GM21423 (cell line): ENCODE measurements around the gene DIAPH2.

Experiments
- ATAC-seq: cut with Tn5 transposase; IDR thresholded peaks from one replicate; pipeline ENCODE4 v1.9.1; 2021; ENCODE audit warnings: mild to moderate bottlenecking, moderate library complexity; ENCODE audit not compliant: unreplicated experiment

DIAPH2 gene

DNA sequence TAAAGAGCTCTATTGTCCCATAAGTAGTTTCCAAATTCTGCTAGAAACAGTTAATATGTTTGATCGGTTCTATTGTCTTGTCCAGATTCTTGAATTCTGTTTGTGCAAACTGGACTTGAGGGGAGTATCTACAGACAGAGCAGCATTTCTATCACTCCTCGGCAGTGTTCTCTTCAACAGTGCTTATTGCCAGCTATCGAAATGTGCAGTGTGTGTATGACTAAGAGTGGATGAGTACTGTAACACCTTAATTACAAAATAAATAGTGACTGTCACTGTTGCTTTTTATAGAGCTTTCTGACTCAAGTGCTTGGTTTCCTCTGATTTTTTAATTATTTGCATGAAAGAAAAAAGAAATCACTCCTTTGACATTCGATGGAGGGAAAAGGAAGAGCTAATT, 473.6 kb downstream of the DIAPH2 start:
- no peak for ATAC-seq

DNA sequence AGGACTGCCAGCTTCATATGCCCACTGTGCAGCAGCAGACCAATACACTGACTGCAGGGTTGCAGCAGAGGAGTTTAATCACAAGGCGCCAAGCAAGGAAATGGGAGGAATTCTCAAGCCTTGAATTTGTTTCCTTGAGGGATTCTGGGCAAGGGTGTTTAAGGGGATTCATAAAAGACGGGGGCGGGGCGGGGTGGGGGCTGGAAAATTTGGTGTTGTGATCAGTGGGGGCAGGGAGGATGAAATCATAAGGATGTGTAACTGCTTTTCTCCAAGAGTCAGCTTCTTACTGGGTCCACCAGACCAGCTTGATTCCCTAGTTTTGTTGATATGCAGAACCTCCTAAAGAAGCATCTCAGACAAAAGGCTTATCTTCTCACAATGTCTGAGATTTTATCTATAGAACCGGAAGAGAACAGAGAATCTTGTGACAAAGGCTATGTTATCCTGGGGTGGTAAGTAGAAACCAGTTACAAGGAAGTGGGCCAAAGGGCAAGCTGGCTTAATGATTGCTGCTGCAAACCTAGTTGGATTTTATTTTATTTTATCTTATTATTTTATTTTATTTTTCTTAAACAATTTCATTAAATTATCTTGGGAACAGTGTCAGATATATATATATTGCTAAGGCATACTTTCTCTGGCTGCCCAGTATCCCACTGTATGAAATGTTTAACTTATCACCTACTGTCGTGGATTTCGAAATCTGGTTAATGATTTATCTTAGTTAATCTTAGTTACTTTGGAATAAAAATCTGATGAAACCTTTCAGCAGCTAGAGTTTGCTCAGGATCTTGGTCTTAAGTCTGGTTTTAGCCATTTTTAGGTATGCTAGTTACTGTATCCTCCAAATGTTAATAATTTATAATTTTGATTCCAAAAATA, 475.5 kb downstream of the DIAPH2 start:
- ATAC-seq: no peak

DNA sequence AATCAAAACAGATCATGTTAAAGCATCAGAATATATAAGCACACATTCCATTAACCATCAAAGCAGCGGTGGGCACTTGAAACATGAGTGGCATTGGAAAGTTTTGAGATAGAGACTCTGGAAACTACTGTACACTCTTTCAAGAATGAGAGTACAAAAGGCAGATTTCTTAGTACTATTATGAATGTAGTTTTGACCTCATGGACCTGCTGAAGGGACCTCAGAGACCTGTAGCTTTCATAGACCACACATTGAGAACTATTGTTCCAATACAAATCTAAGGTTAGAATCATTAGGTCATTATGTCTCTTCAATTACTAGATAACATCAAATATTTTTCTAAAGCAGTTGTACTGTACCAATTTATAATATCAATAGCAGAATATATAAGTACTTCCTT, 482.7 kb downstream of the DIAPH2 start:
- ATAC-seq: no peak

DNA sequence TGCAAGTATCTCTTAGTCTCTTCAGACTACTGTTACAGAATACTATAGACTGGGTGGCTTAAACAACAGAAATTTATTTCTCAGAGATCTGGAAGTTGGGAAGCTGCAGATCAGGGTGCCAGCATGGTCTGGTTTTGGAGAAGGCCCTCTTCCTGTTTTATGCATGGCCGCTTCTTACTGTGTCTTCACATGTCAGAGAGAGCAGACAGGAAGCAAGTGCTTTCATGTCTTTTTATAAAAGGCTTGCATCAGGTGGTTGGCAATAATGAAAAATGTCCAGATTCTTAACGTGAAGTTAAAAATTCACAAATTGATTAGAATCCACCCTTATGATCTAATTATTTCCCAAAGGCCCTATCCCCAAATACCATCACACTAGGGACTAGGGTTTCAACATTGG, 484.0 kb downstream of the DIAPH2 start:
- ATAC-seq: peak; percentile 73

DNA sequence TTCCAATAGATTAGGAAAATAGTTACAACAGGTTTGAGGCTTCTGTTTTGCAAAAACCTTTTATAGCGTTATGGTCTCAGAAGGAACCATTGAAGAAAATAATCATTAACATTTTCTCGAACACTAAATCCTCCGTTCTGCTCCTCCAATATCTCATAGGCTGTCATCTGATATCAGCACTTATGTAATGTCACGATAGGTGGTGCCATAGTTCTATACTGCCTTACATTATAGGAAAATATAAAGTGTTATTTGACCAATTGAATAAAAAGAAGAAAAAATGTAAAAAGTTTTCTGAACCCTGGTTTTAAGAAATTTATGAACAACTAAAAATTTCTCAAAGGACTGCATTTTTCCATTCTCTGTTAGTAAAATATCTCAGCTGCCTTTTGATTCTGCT, 490.5 kb downstream of the DIAPH2 start:
- ATAC-seq: no peak

DNA sequence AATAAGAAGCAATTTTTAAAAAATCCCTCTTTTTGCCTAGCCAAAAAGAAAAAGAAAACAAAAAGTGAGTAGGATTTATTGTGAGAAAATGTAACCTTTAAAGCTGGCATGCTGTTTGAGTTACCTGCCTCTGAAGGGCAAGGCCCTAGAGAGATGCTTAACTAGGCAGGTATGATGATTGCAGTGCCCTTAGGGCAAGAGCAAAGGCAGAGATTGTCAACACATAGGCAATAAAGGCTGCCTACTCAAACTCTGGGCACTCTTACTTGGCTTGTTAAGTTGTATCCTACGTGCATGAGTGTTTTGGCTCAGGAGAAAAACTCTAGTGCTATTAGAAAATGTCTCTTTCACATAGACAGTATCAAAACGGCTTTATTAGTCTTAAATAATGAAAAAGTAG, 505.0 kb downstream of the DIAPH2 start:
- ATAC-seq: no peak

DNA sequence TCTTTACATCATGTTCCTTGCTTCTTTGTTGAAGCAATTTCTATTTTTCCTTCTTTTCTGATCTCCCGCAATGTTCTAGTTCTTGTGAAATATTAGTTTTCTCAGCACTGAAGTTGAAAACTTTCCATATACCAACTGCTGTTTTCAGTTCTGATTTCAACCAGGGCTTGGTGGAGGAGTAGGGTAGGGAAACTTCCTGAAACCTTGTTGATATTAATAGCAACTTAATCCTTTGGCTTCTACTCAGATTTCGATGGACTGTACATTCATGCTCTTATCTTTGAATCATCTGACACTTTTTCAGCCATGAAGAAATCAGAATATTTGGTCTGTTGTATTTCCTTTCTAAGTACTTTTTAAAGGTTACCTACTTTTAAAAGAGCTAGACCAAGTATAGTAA, 514.9 kb downstream of the DIAPH2 start:
- ATAC-seq: no peak

DNA sequence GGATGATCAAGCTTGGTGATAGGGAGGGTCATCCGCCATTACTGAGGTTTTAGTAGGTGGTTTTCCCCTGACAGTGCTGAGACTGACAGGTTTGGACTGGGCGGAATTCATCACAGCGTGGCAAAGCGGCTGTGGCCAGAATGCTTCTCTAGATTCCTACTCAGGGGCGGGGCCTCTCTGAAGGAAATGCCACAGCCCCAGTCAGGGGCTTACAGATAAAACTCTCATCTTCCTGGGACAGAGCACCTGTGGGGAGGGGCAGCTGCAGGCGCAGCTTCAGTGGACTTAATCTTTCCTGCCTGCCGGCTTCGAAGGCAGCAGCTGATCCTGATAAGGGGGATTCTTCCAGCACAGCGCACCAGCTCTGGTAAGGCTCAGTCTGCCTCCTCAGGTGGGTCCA, 515.8 kb downstream of the DIAPH2 start:
- no peak for ATAC-seq

DNA sequence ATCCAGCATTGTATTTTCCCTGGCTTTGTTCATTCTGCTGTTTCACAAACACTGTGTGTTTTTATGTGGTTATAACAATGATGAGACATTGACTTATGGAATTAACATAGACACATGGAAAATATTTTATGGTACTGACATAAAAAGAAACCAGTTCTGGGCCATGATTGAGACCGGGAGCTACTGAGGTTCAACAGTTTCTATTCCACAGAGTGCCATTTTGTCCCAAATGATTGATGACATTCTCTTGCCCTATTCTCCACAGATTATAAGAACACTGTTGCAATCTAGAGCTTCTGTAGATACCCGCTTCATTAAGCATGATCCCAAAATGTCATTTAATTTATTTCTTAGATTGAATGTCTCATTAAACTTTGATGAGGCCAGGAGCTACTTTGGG, 525.9 kb downstream of the DIAPH2 start:
- ATAC-seq: no peak

DNA sequence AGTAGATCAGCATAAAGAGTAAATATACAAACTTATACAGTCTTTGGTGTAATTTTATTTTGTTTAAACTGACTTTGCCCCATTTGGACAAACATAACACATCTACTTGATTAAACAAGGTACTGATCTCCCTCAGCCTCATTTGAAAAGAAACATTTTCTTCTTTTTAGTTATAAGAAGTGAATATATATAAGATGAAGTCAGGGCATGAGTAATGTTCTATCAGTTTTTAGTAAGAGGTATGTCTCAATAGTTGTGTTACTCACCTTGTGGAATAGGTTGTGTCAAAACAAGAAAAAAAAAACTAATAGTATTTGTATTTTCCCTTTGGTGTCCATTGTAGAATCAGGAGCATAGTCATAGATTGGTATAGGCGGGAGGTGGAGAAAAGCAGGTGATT, 526.4 kb downstream of the DIAPH2 start:
- ATAC-seq: no peak

DNA sequence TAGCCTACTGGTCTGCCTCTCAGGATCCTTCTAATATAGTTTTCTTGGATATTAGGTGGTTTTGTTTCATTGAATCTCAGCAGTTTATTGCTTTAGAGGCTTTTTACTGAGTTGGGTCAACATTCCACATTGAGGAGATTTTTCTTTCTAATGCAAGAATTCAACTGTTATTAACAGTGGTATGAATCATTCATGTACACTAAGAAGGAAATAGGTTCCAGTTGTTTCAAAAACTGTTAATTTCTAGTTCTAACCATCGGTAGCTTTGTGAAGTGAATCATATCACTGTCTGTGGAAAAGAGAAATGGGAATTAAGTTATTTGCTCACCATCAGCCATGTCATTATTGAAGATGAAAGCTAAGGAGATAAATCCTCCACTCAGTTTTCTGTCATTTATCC, 530.5 kb downstream of the DIAPH2 start:
- no peak for ATAC-seq

DNA sequence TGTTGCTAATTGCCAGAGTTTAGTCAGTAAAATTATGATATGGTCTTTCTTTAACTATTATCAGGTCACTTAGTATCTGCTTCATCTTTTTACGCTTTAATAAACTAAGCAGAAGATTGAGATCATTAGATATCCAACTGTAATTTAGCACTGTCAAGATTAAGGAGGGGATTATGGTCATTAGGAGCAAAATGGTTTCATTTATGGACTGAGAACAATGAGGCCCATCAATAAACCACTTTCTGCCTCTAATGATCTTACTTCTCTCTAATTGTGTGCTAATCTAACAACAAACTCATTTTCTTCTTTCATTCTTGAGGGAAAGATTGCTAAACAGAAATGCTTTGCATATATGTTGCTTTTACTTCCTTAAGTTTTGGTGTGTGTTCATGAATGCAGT, 539.5 kb downstream of the DIAPH2 start:
- no peak for ATAC-seq

DNA sequence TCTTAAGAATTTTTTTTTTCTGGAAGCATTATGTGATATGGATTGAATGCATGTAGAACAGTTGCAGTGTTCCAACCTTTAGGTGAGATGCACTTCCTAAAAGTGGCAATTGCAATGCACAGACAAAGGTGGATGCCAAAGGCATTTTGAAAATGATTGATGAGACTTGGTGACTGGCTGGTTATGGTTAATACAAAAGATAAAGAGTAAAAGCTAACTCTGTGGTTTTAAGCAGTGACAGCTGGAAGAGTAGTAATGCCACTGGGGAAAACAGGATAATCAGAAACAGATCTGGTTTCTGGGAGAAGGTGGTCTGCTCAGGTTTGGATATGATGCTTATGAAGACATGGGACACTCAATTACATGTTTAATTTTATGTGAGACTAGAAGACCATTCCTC, 544.7 kb downstream of the DIAPH2 start:
- ATAC-seq: no peak

DNA sequence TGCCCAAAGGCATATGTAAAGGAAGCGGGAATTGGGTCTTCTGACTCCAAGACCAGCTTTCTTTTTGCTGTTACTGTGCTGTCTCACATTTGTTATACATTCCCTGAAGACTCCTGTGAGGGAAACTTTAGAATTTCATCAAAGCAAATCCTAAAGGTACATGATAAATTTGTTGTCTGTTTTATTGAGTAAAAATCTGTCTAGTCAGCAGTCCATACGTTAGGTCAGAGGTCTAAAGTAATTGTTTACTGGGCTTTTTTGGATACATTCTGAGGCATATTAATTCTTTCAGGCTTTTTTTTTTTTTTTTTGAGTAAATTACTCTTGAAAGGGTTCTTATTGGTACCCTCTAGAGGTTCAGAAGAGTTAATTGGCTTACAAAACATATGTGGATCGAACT, 546.3 kb downstream of the DIAPH2 start:
- no peak for ATAC-seq

DNA sequence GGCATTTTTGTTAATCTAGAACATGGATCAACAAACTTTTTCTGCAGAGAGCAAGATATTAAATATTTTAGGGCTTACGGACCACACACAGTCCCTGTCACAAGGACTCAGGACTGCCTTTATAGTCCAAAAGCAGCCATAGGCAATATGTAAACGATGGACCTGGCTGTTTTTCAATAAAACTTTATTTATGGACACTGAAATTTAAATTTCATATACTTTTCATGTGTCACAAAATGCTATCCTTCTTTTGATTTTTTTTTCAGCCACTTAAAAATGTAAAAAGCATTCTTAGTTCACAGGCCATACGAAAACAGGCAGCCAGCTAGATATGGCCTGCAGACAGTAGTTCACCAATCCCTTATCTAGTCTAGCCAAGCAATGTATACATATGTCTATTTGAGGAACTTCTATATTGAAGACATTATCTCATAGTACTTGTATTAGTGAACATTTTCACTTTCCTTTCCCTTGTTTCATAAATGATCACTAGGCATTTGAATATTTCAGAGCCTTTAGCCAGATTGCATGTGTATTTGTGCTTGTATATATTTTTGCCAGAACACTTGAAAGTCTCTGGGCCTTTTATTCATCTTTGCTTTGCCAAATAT, 549.9 kb downstream of the DIAPH2 start:
- peak; percentile 100 for ATAC-seq

DNA sequence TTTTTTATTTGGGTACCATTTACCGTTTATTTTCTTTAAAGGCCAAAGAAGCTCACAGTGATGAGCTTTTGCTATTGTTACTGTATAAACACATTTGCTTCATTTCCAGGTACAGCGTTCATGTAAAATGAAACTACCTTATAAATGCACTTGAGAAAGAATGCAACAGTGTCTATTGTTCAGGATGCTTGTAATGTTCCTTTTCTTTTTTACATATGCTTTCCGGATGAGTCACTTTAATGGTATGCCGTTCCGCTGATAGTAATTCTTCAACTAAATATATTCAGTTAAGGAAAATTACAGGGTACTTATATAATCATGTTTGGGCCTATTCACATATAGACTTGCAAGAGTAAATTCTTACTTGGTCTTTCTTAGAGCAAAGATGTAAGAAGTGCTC, 554.0 kb downstream of the DIAPH2 start:
- ATAC-seq: no peak

DNA sequence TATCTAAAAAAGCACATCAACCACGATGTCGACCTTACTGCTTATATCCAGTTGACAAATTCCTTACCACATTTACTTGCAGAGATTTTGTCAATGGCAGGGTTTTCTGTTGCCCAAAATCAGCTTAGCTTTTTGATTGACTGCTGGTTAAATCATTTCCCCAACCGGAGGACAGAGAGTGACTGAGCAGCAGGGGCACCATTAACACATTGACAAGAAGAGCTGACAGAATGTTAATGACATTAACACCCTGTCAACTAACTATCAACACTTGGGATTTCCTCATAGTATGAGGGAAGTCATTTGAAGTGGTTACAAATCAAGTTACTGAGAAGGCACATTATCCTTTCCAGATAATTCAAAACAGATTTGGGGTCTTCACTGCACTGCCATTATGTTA, 567.5 kb downstream of the DIAPH2 start:
- ATAC-seq: no peak

DNA sequence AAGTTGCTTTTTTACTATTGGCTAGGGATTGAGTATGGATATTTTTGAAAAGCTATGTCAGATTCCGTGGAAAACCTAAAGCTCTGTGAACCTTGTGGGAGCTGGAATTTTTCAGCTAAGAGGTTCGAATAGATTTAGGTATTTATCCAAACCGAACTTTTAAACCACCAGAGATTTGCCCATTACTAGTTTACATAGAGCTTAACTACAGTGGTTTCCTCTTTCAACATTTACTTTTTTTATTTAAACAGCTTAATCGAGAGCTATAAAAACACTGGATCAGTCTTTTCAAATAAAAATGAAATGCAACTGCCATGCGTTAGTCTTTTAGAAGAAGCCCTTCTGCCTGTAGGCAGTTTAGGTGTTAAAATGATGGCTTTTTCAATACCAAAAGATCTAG, 576.0 kb downstream of the DIAPH2 start:
- ATAC-seq: no peak

DNA sequence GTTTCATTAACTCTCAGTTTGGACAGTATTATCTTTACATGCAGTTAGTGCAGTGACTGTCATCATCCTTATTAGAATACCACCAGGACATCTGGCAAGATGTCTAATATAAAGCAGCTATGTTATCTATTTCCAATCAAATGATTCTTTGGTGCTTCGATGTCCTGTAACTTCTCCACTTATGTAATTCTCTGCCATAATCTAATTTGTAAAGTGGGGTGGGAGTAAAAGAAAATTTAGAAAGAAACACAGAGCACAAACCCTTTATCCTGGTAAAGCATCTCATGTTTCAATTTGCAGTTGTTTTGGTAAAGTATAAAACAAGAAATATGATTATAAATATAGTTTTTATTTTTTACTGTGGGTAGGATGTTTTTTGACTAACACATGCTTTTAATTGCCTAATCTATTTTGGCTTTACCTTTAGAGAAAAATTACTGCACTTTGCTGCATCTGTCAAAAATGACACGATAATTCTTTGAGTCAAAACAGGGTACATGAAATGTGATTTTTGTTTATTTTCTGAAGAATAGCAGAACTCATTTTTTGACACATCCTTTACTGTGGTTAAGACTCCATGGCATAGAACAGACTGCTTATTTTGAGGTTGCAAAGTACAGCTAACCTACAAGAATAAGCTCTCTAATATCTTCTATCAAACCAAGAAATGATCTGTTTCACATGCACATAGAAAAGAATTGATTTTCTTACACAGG, 581.9 kb downstream of the DIAPH2 start:
- no peak for ATAC-seq

DNA sequence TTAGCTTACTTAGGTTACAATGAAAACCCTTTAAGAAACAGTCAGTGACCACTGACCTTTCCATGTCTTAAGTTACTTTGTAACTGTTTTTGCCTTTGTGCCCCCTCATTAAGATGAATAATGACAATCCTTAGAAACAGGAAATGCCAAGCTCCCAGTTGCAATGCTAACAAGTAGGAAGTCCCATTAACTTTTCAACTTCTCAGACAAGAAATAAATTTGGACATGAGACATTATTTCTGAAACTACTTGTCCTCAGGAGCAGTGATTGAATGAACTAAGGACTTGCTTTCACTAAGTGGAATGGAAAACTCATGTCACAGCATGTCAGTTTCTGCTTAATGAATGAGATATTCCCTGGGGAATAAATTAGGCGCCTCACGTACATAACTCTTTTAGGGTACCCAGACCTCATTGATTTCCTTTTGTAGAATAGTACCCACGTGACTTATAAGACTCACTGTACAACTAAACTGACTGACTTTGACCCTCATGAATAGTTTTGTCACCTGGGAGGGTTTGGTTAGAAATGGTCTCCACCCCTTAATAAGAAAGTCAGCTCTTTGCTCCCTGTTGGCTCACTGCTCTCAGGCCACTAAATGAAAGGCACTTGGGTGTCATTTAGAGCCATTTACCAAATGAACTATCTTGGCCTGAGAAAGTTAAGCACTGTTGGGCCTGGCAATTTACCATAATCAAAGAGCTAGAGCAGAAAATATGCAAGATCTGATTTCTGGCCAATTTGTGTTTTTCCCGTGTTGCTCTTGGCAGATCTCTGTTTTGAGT, 582.9 kb downstream of the DIAPH2 start:
- no peak for ATAC-seq

DNA sequence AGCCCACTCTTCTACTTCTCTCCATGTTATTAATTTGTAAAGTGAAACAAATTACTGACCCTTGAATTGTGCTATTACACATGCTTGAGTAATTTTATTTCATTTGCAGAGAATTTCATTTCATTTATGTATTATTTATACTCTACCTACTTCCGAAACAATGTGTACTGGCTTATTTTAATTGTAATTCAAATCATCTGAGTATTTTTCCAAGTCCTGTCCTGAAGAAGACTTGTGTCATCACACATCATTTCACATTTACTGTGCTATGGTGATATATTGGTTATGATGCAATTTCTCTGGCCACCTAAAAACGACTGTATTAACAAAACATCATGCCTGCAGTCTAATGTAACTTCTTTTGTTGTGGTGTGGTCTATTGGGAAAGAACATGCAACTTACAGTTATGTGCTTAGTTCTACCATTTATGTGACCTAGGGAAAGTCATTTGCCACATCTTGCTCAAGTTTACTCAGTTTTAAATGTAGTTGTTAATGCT, 583.6 kb downstream of the DIAPH2 start:
- ATAC-seq: no peak
